Measurements from ENCODE around the gene RAB26. TPM values are rescaled to one million over a fixed set of nuclear protein-coding genes. Genes with fewer than 3 reads are reported as not detected.

RAB26 gene
- total and polyA plus RNA-seq, 4 donors, result 1.9 to 3.9 (median 3.0) TPM

DNA sequence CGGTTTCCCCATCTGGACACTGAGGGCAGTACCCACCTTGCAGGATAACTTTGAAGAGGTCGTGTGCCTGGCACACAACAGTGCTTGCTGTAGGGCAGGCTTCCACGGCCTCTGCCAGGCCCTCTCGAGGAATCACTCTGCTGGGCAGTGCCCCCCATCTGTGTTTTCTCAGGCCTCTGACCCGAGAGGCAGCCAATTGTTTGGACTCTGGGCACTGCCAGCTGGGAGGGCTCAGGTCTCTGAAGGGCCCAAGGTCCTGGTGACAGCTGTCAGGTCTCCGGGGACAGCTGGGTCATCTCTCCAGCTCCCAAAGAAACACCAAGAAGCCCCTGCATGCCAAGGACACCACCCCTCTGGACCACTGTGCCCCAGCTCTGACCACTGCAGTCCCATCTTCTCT lies 1.0 kb upstream of the RAB26 start:
- no peaks in the 10 kb centered on the region for H3K9me3 ChIP-seq (ENCODE audit: control insufficient read depth in 4 of 4, low read length in 3 of 4)
- H3K27me3 ChIP-seq (ENCODE audit: control insufficient read depth in 4 of 4, insufficient read depth in 4 of 4, low read length in 3 of 4), result no peaks in the 10 kb centered on the region
- H3K27ac ChIP-seq (ENCODE audit: low read depth in 1 of 2, low read length in 2 of 2), result peak overlapping the region; percentile 87 to 90
- H3K4me1 ChIP-seq (ENCODE audit: control insufficient read depth in 4 of 4, insufficient read depth in 4 of 4, low read length in 3 of 4), result peaks cover 16 to 53% (median 50%) of the 10 kb centered on the region in 4 donors
- peak overlapping the region in 1 of 3 donors; percentile 24 for H3K4me3 ChIP-seq (ENCODE audit: low read depth in 1 of 3, low read length in 3 of 3)
- TF ChIP-seq, protein P1, sequence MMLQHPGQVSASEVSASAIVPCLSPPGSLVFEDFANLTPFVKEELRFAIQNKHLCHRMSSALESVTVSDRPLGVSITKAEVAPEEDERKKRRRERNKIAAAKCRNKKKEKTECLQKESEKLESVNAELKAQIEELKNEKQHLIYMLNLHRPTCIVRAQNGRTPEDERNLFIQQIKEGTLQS (IDR thresholded peaks at IDR 0.05), result no peak
- peak in 1 of 2 donors; percentile 42 for TF ChIP-seq HNF4A (conservative IDR thresholded peaks at IDR 0.05)
- no peak overlapping the region for H3K9ac ChIP-seq (ENCODE audit: low read depth in 1 of 2, low read length in 2 of 2)
- 40% methylated on average over 6 of the region's 6 CpGs for WGBS
- DNase-seq (ENCODE audit: low spot score), result no peak
- H3K36me3 ChIP-seq (ENCODE audit: control insufficient read depth in 4 of 4, insufficient read depth in 3 of 4, low read depth in 1 of 4, low read length in 3 of 4), result peaks cover 0 to 5% (median under 1%) of the 10 kb centered on the region in 4 donors

DNA sequence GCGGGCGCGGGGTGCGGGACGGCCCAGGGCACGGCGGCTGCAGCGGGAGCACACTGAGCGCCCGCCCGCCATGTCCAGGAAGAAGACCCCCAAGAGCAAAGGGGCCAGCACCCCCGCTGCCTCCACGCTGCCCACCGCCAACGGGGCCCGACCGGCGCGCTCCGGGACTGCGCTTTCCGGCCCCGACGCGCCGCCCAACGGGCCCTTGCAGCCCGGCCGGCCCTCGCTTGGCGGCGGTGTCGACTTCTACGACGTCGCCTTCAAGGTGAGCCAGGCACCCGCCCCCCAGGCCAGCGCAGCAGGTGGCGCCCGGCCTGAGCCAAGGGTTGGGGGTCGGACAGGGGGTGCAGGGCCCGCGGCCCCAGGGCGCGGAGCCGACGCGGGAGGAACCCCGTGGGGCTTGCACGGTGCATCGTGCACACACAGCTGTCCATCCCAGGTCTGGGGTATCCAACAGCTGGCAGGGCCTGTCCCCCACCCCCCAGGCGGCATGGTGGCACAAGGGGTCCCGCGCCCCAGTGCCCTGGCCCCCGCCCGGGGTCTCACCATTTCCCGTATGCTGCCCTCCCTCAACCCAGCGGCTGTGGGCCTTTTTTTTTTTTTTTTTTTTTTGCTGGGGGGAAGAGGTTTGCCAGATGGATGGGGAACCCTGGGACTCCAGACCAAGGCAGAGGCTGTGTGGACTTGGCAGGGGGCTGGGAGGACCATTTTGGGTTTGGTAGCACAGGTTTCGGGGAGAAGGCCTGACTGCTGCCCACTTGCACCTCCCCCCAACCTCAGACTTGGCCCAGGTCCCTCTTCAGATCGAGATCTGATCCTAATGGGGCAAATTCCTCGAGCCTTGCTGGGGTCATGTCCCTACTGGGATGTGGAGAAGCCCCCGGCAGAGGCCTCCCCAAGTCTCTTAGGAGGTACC lies 547 bp downstream of the RAB26 start:
- Histone ChIP-seq H3K27me3 (ENCODE audit: control insufficient read depth in 4 of 4, insufficient read depth in 4 of 4, low read length in 3 of 4) (no peaks in the 10 kb centered on the region), H3K9me3 (ENCODE audit: control insufficient read depth in 4 of 4, low read length in 3 of 4) (no peaks in the 10 kb centered on the region), H3K4me1 (ENCODE audit: control insufficient read depth in 4 of 4, insufficient read depth in 4 of 4, low read length in 3 of 4) (peaks cover 16 to 69% (median 60%) of the 10 kb centered on the region in 4 donors), H3K27ac (ENCODE audit: low read depth in 1 of 2, low read length in 2 of 2) (peak overlapping the region in 1 of 2 donors; percentile 10), H3K4me3 (ENCODE audit: low read depth in 1 of 3, low read length in 3 of 3) (peak overlapping the region in 2 of 3 donors; percentile 48 to 57), H3K9ac (ENCODE audit: low read depth in 1 of 2, low read length in 2 of 2) (peak overlapping the region in 1 of 2 donors; percentile 15), H3K36me3 (ENCODE audit: control insufficient read depth in 4 of 4, insufficient read depth in 3 of 4, low read depth in 1 of 4, low read length in 3 of 4) (peaks cover 0 to 5% (median under 1%) of the 10 kb centered on the region in 4 donors)
- no peak for DNase-seq (ENCODE audit: low spot score)
- TF ChIP-seq FOXA1 (IDR thresholded peaks at IDR 0.05), result no peak
- TF ChIP-seq, protein P1 (IDR thresholded peaks at IDR 0.05), result no peak
- TF ChIP-seq JUND (IDR thresholded peaks at IDR 0.05), result no peak
- no peak for TF ChIP-seq EGR1 (IDR thresholded peaks at IDR 0.05; ENCODE audit: low read depth in 2 of 2)
- no peak for TF ChIP-seq HNF4A (conservative IDR thresholded peaks at IDR 0.05)
- no peak for TF ChIP-seq RXRA (IDR thresholded peaks at IDR 0.05)
- TF ChIP-seq, protein P2, sequence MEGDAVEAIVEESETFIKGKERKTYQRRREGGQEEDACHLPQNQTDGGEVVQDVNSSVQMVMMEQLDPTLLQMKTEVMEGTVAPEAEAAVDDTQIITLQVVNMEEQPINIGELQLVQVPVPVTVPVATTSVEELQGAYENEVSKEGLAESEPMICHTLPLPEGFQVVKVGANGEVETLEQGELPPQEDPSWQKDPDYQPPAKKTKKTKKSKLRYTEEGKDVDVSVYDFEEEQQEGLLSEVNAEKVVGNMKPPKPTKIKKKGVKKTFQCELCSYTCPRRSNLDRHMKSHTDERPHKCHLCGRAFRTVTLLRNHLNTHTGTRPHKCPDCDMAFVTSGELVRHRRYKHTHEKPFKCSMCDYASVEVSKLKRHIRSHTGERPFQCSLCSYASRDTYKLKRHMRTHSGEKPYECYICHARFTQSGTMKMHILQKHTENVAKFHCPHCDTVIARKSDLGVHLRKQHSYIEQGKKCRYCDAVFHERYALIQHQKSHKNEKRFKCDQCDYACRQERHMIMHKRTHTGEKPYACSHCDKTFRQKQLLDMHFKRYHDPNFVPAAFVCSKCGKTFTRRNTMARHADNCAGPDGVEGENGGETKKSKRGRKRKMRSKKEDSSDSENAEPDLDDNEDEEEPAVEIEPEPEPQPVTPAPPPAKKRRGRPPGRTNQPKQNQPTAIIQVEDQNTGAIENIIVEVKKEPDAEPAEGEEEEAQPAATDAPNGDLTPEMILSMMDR (IDR thresholded peaks at IDR 0.05; ENCODE audit: low read depth, low read length, missing input control), result no peak
- no peak for TF ChIP-seq GABPA (IDR thresholded peaks at IDR 0.05 in 1 of 2, conservative IDR thresholded peaks at IDR 0.05 in 1 of 2)
- no peak for TF ChIP-seq NR2F2 (IDR thresholded peaks at IDR 0.05)
- TF ChIP-seq, protein P3, sequence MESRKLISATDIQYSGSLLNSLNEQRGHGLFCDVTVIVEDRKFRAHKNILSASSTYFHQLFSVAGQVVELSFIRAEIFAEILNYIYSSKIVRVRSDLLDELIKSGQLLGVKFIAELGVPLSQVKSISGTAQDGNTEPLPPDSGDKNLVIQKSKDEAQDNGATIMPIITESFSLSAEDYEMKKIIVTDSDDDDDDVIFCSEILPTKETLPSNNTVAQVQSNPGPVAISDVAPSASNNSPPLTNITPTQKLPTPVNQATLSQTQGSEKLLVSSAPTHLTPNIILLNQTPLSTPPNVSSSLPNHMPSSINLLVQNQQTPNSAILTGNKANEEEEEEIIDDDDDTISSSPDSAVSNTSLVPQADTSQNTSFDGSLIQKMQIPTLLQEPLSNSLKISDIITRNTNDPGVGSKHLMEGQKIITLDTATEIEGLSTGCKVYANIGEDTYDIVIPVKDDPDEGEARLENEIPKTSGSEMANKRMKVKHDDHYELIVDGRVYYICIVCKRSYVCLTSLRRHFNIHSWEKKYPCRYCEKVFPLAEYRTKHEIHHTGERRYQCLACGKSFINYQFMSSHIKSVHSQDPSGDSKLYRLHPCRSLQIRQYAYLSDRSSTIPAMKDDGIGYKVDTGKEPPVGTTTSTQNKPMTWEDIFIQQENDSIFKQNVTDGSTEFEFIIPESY (IDR thresholded peaks at IDR 0.05), result no peak
- 2% methylated on average over 62 of the region's 62 CpGs for WGBS

Measured in liver (tissue), 9 donors.